ENCODE measurements around the gene BACH2.

BACH2 gene

GRCh38 chr6:90272895-90273294, 23.7 kb downstream of the BACH2 start:
- H3K4ac ChIP-seq (ENCODE audit: low read length), result no peak overlapping the region
- H3K4me3 ChIP-seq (ENCODE audit: low read length in 2 of 2), result no peak overlapping the region
- H4K91ac ChIP-seq (ENCODE audit: low read depth, low read length, poor library complexity), result no peak overlapping the region
- no peak overlapping the region for H2AFZ ChIP-seq (ENCODE audit: low read length)
- peaks cover 2 to 26% of the 10 kb centered on the region in 2 donors for H3K9me3 ChIP-seq (replicated peaks in 1 of 2; ENCODE audit: control insufficient read depth in 2 of 2, insufficient read depth in 1 of 2, low read depth in 1 of 2, low read length in 2 of 2)
- H3K4me2 ChIP-seq (ENCODE audit: insufficient read depth, low read length, poor library complexity, severe bottlenecking), result no peak overlapping the region
- no peak overlapping the region for H3K14ac ChIP-seq (ENCODE audit: low read length)
- no peak overlapping the region for H2BK15ac ChIP-seq (ENCODE audit: low read length)
- H3K23ac ChIP-seq (ENCODE audit: low read depth, low read length, poor library complexity), result no peak overlapping the region
- no peak overlapping the region for H2AK5ac ChIP-seq (ENCODE audit: low read depth, low read length)
- H4K8ac ChIP-seq (ENCODE audit: low read depth, low read length), result no peak overlapping the region
- H3K79me1 ChIP-seq (ENCODE audit: low read depth, low read length), result no peaks in the 10 kb centered on the region
- peaks cover 0 to 2% of the 10 kb centered on the region in 2 donors for H3K36me3 ChIP-seq (replicated peaks in 1 of 2; ENCODE audit: control insufficient read depth in 2 of 2, insufficient read depth in 2 of 2, low read length in 2 of 2)
- no peak overlapping the region for H3K9ac ChIP-seq (ENCODE audit: low read depth, low read length, poor library complexity)
- H3K18ac ChIP-seq (ENCODE audit: low read length), result no peak overlapping the region
- H3K27me3 ChIP-seq (ENCODE audit: control insufficient read depth in 3 of 3, insufficient read depth in 3 of 3, low read depth in 1 of 3, low read length in 3 of 3), result no peaks in the 10 kb centered on the region
- no peak overlapping the region for H3K27ac ChIP-seq (replicated peaks; ENCODE audit: low read length)
- H3K4me1 ChIP-seq (ENCODE audit: control insufficient read depth in 2 of 2, insufficient read depth in 1 of 2, low read depth in 1 of 2, low read length in 2 of 2), result no peaks in the 10 kb centered on the region
- no peak for DNase-seq (ENCODE audit: low spot score)
- H2BK5ac ChIP-seq (ENCODE audit: low read length), result no peak overlapping the region
- no peak overlapping the region for H2BK12ac ChIP-seq (ENCODE audit: low read length)
- no peak overlapping the region for H2BK120ac ChIP-seq (ENCODE audit: low read depth, low read length)
- no CpG with 5 or more reads among the region's 5 CpGs for WGBS, 2 donors (ENCODE audit: extremely low coverage in 2 of 2, insufficient read length in 2 of 2, insufficient replicate concordance in 1 of 2)

- Histone ChIP-seq H4K91ac (ENCODE audit: low read depth, low read length, poor library complexity) (no peak overlapping the region), H3K4me3 (ENCODE audit: low read length in 2 of 2) (no peak overlapping the region), H2AFZ (ENCODE audit: low read length) (no peak overlapping the region), H3K36me3 (replicated peaks in 1 of 2; ENCODE audit: control insufficient read depth in 2 of 2, insufficient read depth in 2 of 2, low read length in 2 of 2) (peaks cover 0 to 2% of the 10 kb centered on the region in 2 donors), H3K27me3 (ENCODE audit: control insufficient read depth in 3 of 3, insufficient read depth in 3 of 3, low read depth in 1 of 3, low read length in 3 of 3) (no peaks in the 10 kb centered on the region), H3K9me3 (replicated peaks in 1 of 2; ENCODE audit: control insufficient read depth in 2 of 2, insufficient read depth in 1 of 2, low read depth in 1 of 2, low read length in 2 of 2) (peaks cover 2 to 26% of the 10 kb centered on the region in 2 donors), H2BK120ac (ENCODE audit: low read depth, low read length) (no peak overlapping the region), H2BK12ac (ENCODE audit: low read length) (no peak overlapping the region), H3K9ac (ENCODE audit: low read depth, low read length, poor library complexity) (no peak overlapping the region), H3K4ac (ENCODE audit: low read length) (no peak overlapping the region), H3K4me1 (ENCODE audit: control insufficient read depth in 2 of 2, insufficient read depth in 1 of 2, low read depth in 1 of 2, low read length in 2 of 2) (no peaks in the 10 kb centered on the region), H2AK5ac (ENCODE audit: low read depth, low read length) (no peak overlapping the region), H3K14ac (ENCODE audit: low read length) (no peak overlapping the region), H4K8ac (ENCODE audit: low read depth, low read length) (no peak overlapping the region), H3K27ac (replicated peaks; ENCODE audit: low read length) (no peak overlapping the region), H3K23ac (ENCODE audit: low read depth, low read length, poor library complexity) (no peak overlapping the region), H3K18ac (ENCODE audit: low read length) (no peak overlapping the region), H2BK5ac (ENCODE audit: low read length) (no peak overlapping the region), H2BK15ac (ENCODE audit: low read length) (no peak overlapping the region), H3K4me2 (ENCODE audit: insufficient read depth, low read length, poor library complexity, severe bottlenecking) (no peak overlapping the region), H3K79me1 (ENCODE audit: low read depth, low read length) (no peaks in the 10 kb centered on the region)
- DNase-seq (ENCODE audit: low spot score), result no peak
- WGBS, 2 donors (ENCODE audit: extremely low coverage in 2 of 2, insufficient read length in 2 of 2, insufficient replicate concordance in 1 of 2), result no CpG with 5 or more reads among the region's 7 CpGs
Observed at GRCh38 chr6:90271831-90272230, 24.8 kb downstream of the BACH2 start.

GRCh38 chr6:90269334-90269733, 27.3 kb downstream of the BACH2 start:
- no peak for DNase-seq (ENCODE audit: low spot score)

DNA sequence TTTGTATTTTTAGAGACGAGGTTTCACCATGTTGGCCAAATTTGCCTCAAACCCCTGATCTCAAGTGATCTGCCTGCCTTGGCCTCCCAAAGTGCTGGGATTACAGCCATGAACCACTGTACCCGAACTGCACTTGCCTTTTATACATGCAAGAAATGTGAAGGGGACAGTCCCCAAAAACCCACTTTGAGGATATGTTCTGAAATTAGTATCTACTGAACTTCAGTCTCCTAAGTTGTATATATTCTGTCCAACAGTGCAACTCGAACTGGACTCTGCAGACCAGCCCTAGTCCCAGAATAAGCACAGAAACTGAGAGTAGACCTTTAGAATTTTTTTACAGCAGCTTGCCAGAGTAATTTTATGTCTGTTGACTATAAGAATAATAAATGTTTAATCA, 28.5 kb downstream of the BACH2 start:
- no CpG with 5 or more reads among the region's 3 CpGs for WGBS, 2 donors (ENCODE audit: extremely low coverage in 2 of 2, insufficient read length in 2 of 2, insufficient replicate concordance in 1 of 2)
- Histone ChIP-seq H3K4me1 (ENCODE audit: control insufficient read depth in 2 of 2, insufficient read depth in 1 of 2, low read depth in 1 of 2, low read length in 2 of 2) (no peaks in the 10 kb centered on the region), H3K9me3 (replicated peaks in 1 of 2; ENCODE audit: control insufficient read depth in 2 of 2, insufficient read depth in 1 of 2, low read depth in 1 of 2, low read length in 2 of 2) (peaks cover 0 to 12% of the 10 kb centered on the region in 2 donors), H3K27me3 (ENCODE audit: control insufficient read depth in 3 of 3, insufficient read depth in 3 of 3, low read depth in 1 of 3, low read length in 3 of 3) (no peaks in the 10 kb centered on the region), H3K14ac (ENCODE audit: low read length) (no peak overlapping the region), H3K4me3 (ENCODE audit: low read length in 2 of 2) (no peak overlapping the region), H4K8ac (ENCODE audit: low read depth, low read length) (no peak overlapping the region), H3K23ac (ENCODE audit: low read depth, low read length, poor library complexity) (no peak overlapping the region), H3K18ac (ENCODE audit: low read length) (no peak overlapping the region), H2BK15ac (ENCODE audit: low read length) (no peak overlapping the region), H2AFZ (ENCODE audit: low read length) (no peak overlapping the region), H3K4ac (ENCODE audit: low read length) (no peak overlapping the region), H3K79me1 (ENCODE audit: low read depth, low read length) (no peaks in the 10 kb centered on the region), H2BK5ac (ENCODE audit: low read length) (no peak overlapping the region), H4K91ac (ENCODE audit: low read depth, low read length, poor library complexity) (no peak overlapping the region), H2BK12ac (ENCODE audit: low read length) (no peak overlapping the region), H3K9ac (ENCODE audit: low read depth, low read length, poor library complexity) (no peak overlapping the region), H3K27ac (replicated peaks; ENCODE audit: low read length) (no peak overlapping the region), H2AK5ac (ENCODE audit: low read depth, low read length) (no peak overlapping the region), H3K36me3 (replicated peaks in 1 of 2; ENCODE audit: control insufficient read depth in 2 of 2, insufficient read depth in 2 of 2, low read length in 2 of 2) (peaks cover 0 to 2% of the 10 kb centered on the region in 2 donors), H3K4me2 (ENCODE audit: insufficient read depth, low read length, poor library complexity, severe bottlenecking) (no peak overlapping the region), H2BK120ac (ENCODE audit: low read depth, low read length) (no peak overlapping the region)
- DNase-seq (ENCODE audit: low spot score), result no peak

More at GRCh38 chr6:90269334-90269733, 27.3 kb downstream of the BACH2 start:
- H4K8ac ChIP-seq (ENCODE audit: low read depth, low read length), result no peak overlapping the region
- no peak overlapping the region for H3K4me2 ChIP-seq (ENCODE audit: insufficient read depth, low read length, poor library complexity, severe bottlenecking)
- H2BK120ac ChIP-seq (ENCODE audit: low read depth, low read length), result no peak overlapping the region
- no peak overlapping the region for H4K91ac ChIP-seq (ENCODE audit: low read depth, low read length, poor library complexity)
- H2BK15ac ChIP-seq (ENCODE audit: low read length), result no peak overlapping the region
- H3K9ac ChIP-seq (ENCODE audit: low read depth, low read length, poor library complexity), result no peak overlapping the region
- H2BK12ac ChIP-seq (ENCODE audit: low read length), result no peak overlapping the region
- no peak overlapping the region for H3K4ac ChIP-seq (ENCODE audit: low read length)
- H3K9me3 ChIP-seq (replicated peaks in 1 of 2; ENCODE audit: control insufficient read depth in 2 of 2, insufficient read depth in 1 of 2, low read depth in 1 of 2, low read length in 2 of 2), result peaks cover 0 to 14% of the 10 kb centered on the region in 2 donors
- H3K14ac ChIP-seq (ENCODE audit: low read length), result no peak overlapping the region
- H3K18ac ChIP-seq (ENCODE audit: low read length), result no peak overlapping the region
- no peaks in the 10 kb centered on the region for H3K27me3 ChIP-seq (ENCODE audit: control insufficient read depth in 3 of 3, insufficient read depth in 3 of 3, low read depth in 1 of 3, low read length in 3 of 3)
- no peak overlapping the region for H2AFZ ChIP-seq (ENCODE audit: low read length)
- H3K27ac ChIP-seq (replicated peaks; ENCODE audit: low read length), result no peak overlapping the region
- H3K4me3 ChIP-seq (ENCODE audit: low read length in 2 of 2), result no peak overlapping the region
- H2AK5ac ChIP-seq (ENCODE audit: low read depth, low read length), result no peak overlapping the region
- H3K23ac ChIP-seq (ENCODE audit: low read depth, low read length, poor library complexity), result no peak overlapping the region
- no peaks in the 10 kb centered on the region for H3K79me1 ChIP-seq (ENCODE audit: low read depth, low read length)
- WGBS, 2 donors (ENCODE audit: extremely low coverage in 2 of 2, insufficient read length in 2 of 2, insufficient replicate concordance in 1 of 2), result no CpG with 5 or more reads among the region's 1 CpG
- H2BK5ac ChIP-seq (ENCODE audit: low read length), result no peak overlapping the region
- H3K36me3 ChIP-seq (replicated peaks in 1 of 2; ENCODE audit: control insufficient read depth in 2 of 2, insufficient read depth in 2 of 2, low read length in 2 of 2), result peaks cover 0 to 2% of the 10 kb centered on the region in 2 donors
- no peaks in the 10 kb centered on the region for H3K4me1 ChIP-seq (ENCODE audit: control insufficient read depth in 2 of 2, insufficient read depth in 1 of 2, low read depth in 1 of 2, low read length in 2 of 2)
